Chondrocyte (in vitro differentiated cells): ENCODE data around the gene USHBP1. TPM values are rescaled to one million over a fixed set of nuclear protein-coding genes. Genes with fewer than 3 reads are reported as not detected.

ENCODE experiments used
- DNase-seq: peaks from one replicate; pipeline ENCODE4 v3.0.0; 2021; ENCODE audit warnings: mixed read lengths, low spot score
- H3K27ac Mint-ChIP-seq: one replicate; pipeline ENCODE4 v1.8.0; 2021; ENCODE audit warnings: mild to moderate bottlenecking, moderate library complexity, mixed read lengths; ENCODE audit not compliant: unreplicated experiment
- H3K27me3 Mint-ChIP-seq: 2 replicates; pipeline ENCODE4 v1.8.0; 2021; ENCODE audit warnings: low read depth, mixed read lengths
- H3K36me3 Mint-ChIP-seq: 2 replicates; pipeline ENCODE4 v1.8.0; 2021; ENCODE audit warnings: low read depth, mixed read lengths
- H3K4me1 Mint-ChIP-seq: 2 replicates; pipeline ENCODE4 v1.8.0; 2021; ENCODE audit warnings: low read depth, mild to moderate bottlenecking, mixed read lengths
- H3K4me3 Mint-ChIP-seq: one replicate; pipeline ENCODE4 v1.8.0; 2021; ENCODE audit warnings: mild to moderate bottlenecking, moderate library complexity, mixed read lengths; ENCODE audit not compliant: unreplicated experiment
- H3K9me3 Mint-ChIP-seq: 2 replicates; pipeline ENCODE4 v1.8.0; 2021; ENCODE audit warnings: low read depth, mixed read lengths
- total RNA-seq: library from RNA; stranded (reverse); gene quantifications from 3 replicates; pipeline ENCODE4 v1.2.1, GENCODE V29; 2021
- TF ChIP-seq, protein P1 (sequence below): fragments of 200-600 bp; sonication (generic); IDR thresholded peaks from 2 replicates; pipeline ENCODE4 v1.5.0; 2021; ENCODE audit warnings: antibody characterized with exemption, mild to moderate bottlenecking, moderate library complexity

USHBP1 gene
- total RNA-seq, 1 donor from 2014 or later: not detected

- H3K27me3 Mint-ChIP-seq: no peaks in the 10 kb centered on the region
- peaks cover 4% of the 10 kb centered on the region for H3K36me3 Mint-ChIP-seq
- TF ChIP-seq, protein P1, sequence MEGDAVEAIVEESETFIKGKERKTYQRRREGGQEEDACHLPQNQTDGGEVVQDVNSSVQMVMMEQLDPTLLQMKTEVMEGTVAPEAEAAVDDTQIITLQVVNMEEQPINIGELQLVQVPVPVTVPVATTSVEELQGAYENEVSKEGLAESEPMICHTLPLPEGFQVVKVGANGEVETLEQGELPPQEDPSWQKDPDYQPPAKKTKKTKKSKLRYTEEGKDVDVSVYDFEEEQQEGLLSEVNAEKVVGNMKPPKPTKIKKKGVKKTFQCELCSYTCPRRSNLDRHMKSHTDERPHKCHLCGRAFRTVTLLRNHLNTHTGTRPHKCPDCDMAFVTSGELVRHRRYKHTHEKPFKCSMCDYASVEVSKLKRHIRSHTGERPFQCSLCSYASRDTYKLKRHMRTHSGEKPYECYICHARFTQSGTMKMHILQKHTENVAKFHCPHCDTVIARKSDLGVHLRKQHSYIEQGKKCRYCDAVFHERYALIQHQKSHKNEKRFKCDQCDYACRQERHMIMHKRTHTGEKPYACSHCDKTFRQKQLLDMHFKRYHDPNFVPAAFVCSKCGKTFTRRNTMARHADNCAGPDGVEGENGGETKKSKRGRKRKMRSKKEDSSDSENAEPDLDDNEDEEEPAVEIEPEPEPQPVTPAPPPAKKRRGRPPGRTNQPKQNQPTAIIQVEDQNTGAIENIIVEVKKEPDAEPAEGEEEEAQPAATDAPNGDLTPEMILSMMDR: no peak
- H3K4me1 Mint-ChIP-seq: peaks cover 28% of the 10 kb centered on the region
- DNase-seq: no peak
- no peaks in the 10 kb centered on the region for H3K9me3 Mint-ChIP-seq
- H3K4me3 Mint-ChIP-seq: no peak overlapping the region
- no peak overlapping the region for H3K27ac Mint-ChIP-seq
Observed at GRCh38 chr19:17240062-17240752, 24.3 kb downstream of the USHBP1 start.

DNA sequence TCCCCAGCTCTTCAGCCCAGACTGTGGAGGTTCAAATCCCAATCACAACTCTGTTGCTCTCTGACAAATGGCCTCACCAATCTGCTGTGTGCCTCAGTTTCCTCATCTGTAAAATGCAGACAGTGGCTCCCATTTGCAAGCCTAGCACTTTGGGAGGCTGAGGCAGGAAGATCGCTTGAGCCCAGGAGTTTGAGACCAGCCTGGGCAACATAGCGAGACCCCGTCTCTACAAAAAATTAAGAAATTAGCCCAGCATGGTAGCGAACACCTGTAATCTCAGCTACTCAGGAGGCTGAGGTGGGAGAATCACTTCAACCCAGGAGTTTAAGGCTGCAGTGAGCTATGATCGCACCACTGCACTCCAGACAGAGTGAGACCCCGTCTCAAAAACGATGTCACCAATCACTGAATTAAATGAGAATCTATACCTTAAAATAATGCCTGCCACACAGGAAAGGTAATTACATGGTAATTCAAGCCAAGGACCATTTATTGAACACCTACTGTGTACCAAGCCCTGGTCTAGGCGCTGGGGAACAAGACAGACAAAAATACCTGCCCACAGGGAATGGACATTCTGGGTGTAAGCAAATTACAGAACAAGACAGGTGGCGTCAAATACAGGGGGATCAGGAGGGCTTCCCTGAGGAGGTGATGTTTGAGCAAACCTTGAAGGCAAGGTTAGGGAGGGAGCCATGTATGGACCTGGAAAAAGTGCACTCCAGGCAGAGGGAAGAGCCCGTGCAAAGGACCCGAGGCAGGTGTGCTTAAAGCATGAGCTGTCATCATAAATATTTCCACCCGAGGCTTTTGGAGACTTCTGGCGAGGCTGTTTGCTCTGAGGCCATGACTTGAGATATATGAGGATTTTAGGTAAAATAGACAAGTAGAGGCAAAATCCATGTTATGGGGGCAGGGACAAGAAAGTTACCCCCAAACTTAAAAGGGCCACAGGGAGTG lies 26.5 kb downstream of the USHBP1 start:
- Mint-ChIP-seq H3K4me1 (peaks cover 23% of the 10 kb centered on the region), H3K27ac (no peak overlapping the region), H3K4me3 (no peak overlapping the region), H3K9me3 (no peaks in the 10 kb centered on the region), H3K36me3 (peaks cover 4% of the 10 kb centered on the region), H3K27me3 (no peaks in the 10 kb centered on the region)
- no peak for DNase-seq
- TF ChIP-seq, protein P1: no peak

DNA sequence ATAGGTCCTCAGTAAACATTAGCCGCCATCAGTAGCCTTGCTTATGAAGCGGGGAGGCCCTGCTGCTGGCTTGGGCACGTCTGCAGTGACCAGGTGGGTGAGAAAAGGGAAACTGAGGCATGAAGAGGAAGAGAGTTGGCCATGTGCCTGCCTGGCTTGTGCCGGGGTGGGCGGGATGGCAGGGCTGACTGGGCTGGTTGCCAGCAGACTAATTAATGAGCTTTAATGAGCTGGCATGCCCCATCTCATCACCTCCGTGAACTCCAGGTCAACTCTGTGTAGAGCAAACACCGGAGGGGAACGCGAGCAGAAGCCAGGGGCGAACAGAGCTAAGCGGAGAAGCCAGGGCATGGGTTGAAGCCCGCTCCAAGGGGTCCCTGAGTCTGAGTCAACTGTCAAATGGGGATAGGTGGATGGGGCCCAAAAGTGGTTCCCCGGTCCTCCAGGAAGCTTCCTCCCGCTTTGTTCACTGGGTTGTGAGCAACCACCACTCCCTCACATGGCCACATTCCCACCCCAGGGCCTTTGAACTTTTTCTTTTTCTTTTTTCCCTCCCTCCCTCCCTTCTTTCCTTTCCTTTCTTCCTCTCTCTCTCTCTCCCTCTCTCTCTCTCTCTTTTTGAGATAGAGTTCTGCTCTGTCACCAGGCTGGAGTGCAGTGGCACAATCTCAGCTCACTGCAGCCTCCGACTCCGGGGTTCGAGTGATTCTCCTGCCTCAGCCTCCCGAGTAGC lies 27.6 kb downstream of the USHBP1 start:
- H3K4me3 Mint-ChIP-seq: no peak overlapping the region
- TF ChIP-seq, protein P1: no peak
- H3K36me3 Mint-ChIP-seq: peaks cover 6% of the 10 kb centered on the region
- no peak for DNase-seq
- H3K27me3 Mint-ChIP-seq: no peaks in the 10 kb centered on the region
- H3K9me3 Mint-ChIP-seq: no peaks in the 10 kb centered on the region
- no peak overlapping the region for H3K27ac Mint-ChIP-seq
- peaks cover 15% of the 10 kb centered on the region for H3K4me1 Mint-ChIP-seq

GRCh38 chr19:17235971-17236777 lies 28.4 kb downstream of the USHBP1 start:
- Mint-ChIP-seq H3K27me3 (no peaks in the 10 kb centered on the region), H3K36me3 (peaks cover 8% of the 10 kb centered on the region), H3K4me1 (peaks cover 7% of the 10 kb centered on the region), H3K27ac (no peak overlapping the region), H3K4me3 (peak overlapping the region; percentile 44), H3K9me3 (no peaks in the 10 kb centered on the region)
- TF ChIP-seq, protein P1: no peak
- no peak for DNase-seq
